K562 (cell line): ENCODE measurements around the gene DEFB113. TPM values are rescaled to one million over a fixed set of nuclear protein-coding genes. Genes with fewer than 3 reads are reported as not detected.
A peak's percentile ranks its signal among the peaks of the same experiment; 100 is the strongest.

ENCODE experiments used
- CHCHD3 ChIP-seq: fragments of 250-450 bp; sonication (Bioruptor Pico); IDR thresholded peaks from 2 replicates; pipeline ENCODE4 v2.1.2; 2022; ENCODE audit warnings: mild to moderate bottlenecking
- EGR1 ChIP-seq: fragments of 450-650 bp; conservative IDR thresholded peaks from 2 replicates; pipeline ENCODE4 v1.6.1; 2017; ENCODE audit warnings: mild to moderate bottlenecking
- FOXA3 ChIP-seq, 2 experiments: fragments of 450-650 bp in 1 of 2; sonication (generic) in 1 of 2; formaldehyde crosslinking; IDR thresholded peaks in 1 of 2; conservative IDR thresholded peaks in 1 of 2; 2 replicates each; pipeline versions ENCODE4 v1.4.0 to v1.8.0; 2020 to 2022; ENCODE audit warnings: mild to moderate bottlenecking in 2 of 2, missing genetic modification reagents in 1 of 2
- FOXP1 ChIP-seq: sonication (generic); formaldehyde crosslinking; IDR thresholded peaks from 2 replicates; pipeline ENCODE4 v1.8.0; 2022; ENCODE audit warnings: mild to moderate bottlenecking, missing genetic modification reagents
- FUS ChIP-seq: fragments of 200-400 bp; formaldehyde crosslinking; optimal IDR thresholded peaks from 2 replicates; pipeline ENCODE3; 2017; ENCODE audit warnings: low read depth, low read length
- HDAC2 ChIP-seq: fragments of 450-650 bp; IDR thresholded peaks from 2 replicates; pipeline ENCODE4 v1.6.1; 2016; ENCODE audit warnings: mild to moderate bottlenecking
- HLTF ChIP-seq: fragments of 450-650 bp; IDR thresholded peaks from 2 replicates; pipeline ENCODE4 v1.6.1; 2016
- HMG20A ChIP-seq: fragments of 450-650 bp; formaldehyde crosslinking; conservative IDR thresholded peaks from 2 replicates; pipeline ENCODE4 v1.4.0; 2020; ENCODE audit warnings: mild to moderate bottlenecking, mixed read lengths
- HSF4 ChIP-seq: fragments of 250-450 bp; sonication (Bioruptor Pico); IDR thresholded peaks from 2 replicates; pipeline ENCODE4 v2.1.2; 2022; ENCODE audit warnings: mild to moderate bottlenecking, moderate library complexity, borderline replicate concordance
- ILF3 ChIP-seq: fragments of 450-650 bp; IDR thresholded peaks from 2 replicates; pipeline ENCODE4 v1.6.1; 2018; ENCODE audit warnings: antibody characterized with exemption, mild to moderate bottlenecking, moderate library complexity, borderline replicate concordance
- MAZ ChIP-seq, 2 experiments: fragments of 450-650 bp in 1 of 2; sonication (generic) in 1 of 2; formaldehyde crosslinking; IDR thresholded peaks in 1 of 2; conservative IDR thresholded peaks in 1 of 2; 2 replicates each; pipeline versions ENCODE4 v1.4.0 to v1.5.0; 2020; ENCODE audit warnings: mild to moderate bottlenecking in 1 of 2, missing genetic modification reagents in 1 of 2
- MEIS2 ChIP-seq: fragments of 450-650 bp; IDR thresholded peaks from 2 replicates; pipeline ENCODE4 v1.6.1; 2014; ENCODE audit warnings: mild to moderate bottlenecking; ENCODE audit not compliant: partially characterized antibody
- NR2C1 ChIP-seq, 2 experiments: fragments of 450-650 bp; IDR thresholded peaks; 2 replicates each; pipeline ENCODE4 v1.6.1; 2017; ENCODE audit warnings: mild to moderate bottlenecking in 2 of 2, antibody characterized with exemption in 1 of 2, inconsistent platforms in 1 of 2, missing compliant biosample characterization in 1 of 2, missing genetic modification characterization in 1 of 2
- NUFIP1 ChIP-seq: fragments of 450-650 bp; IDR thresholded peaks from 2 replicates; pipeline ENCODE4 v1.6.1; 2018; ENCODE audit not compliant: partially characterized antibody
- RBM34 ChIP-seq: fragments of 200-400 bp; formaldehyde crosslinking; IDR thresholded peaks from 2 replicates; pipeline ENCODE4 v1.6.1; 2018; ENCODE audit warnings: low read length, borderline replicate concordance; ENCODE audit not compliant: insufficient read depth
- SIN3A ChIP-seq, 2 experiments: fragments of 150-350 bp in 1 of 2; IDR thresholded peaks; 2 replicates each; pipeline ENCODE4 v1.6.1; 2011 to 2016; ENCODE audit warnings: borderline replicate concordance in 2 of 2, low read depth in 2 of 2, low read length in 2 of 2, mild to moderate bottlenecking in 2 of 2, moderate library complexity in 2 of 2; ENCODE audit not compliant: control insufficient read depth in 1 of 2
- SLC30A9 ChIP-seq: fragments of 250-450 bp; sonication (Bioruptor Pico); IDR thresholded peaks from 2 replicates; pipeline ENCODE4 v1.8.0; 2022; ENCODE audit warnings: mild to moderate bottlenecking, moderate library complexity
- SRSF7 ChIP-seq: fragments of 200-400 bp; formaldehyde crosslinking; optimal IDR thresholded peaks from 2 replicates; pipeline ENCODE3; 2017; ENCODE audit warnings: mild to moderate bottlenecking, low read depth, low read length
- TAF9B ChIP-seq: fragments of 450-650 bp; IDR thresholded peaks from 2 replicates; pipeline ENCODE4 v1.6.1; 2018; ENCODE audit warnings: mild to moderate bottlenecking; ENCODE audit not compliant: partially characterized antibody
- TRIM28 ChIP-seq: fragments of 450-650 bp; IDR thresholded peaks from 2 replicates; pipeline ENCODE4 v1.6.1; 2017
- ZNF395 ChIP-seq: fragments of 200-800 bp; sonication (Bioruptor generic); IDR thresholded peaks from 2 replicates; pipeline ENCODE4 v1.6.1; 2017; ENCODE audit warnings: missing genetic modification characterization, missing compliant biosample characterization
- ZNF408 ChIP-seq: fragments of 250-450 bp; sonication (Bioruptor Pico); IDR thresholded peaks from 2 replicates; pipeline ENCODE4 v1.4.0; 2020; ENCODE audit warnings: low read depth, mild to moderate bottlenecking, moderate library complexity
- ZSCAN32 ChIP-seq: fragments of 450-650 bp; formaldehyde crosslinking; IDR thresholded peaks from 2 replicates; pipeline ENCODE4 v1.4.0; 2020; ENCODE audit warnings: mild to moderate bottlenecking, moderate library complexity
- polyA plus RNA-seq, 8 experiments: library from polyadenylated mRNA; depleted of rRNA in 4 of 8; stranded (reverse) in 5 of 8; unstranded in 3 of 8; fragments of >200 nt; fragmentation: Nextera tagmentation in 2 of 8; fragmentation: Illumina TruSeq in 1 of 8; extraction: Ambion mirVana in 2 of 8; extraction: Trizol in 1 of 8; gene quantifications; 2 replicates each; pipeline versions ENCODE4 v1.2.1 to v1.2.3, GENCODE V29; 2011 to 2014; ENCODE audit warnings: inconsistent platforms in 1 of 8, missing spikeins in 1 of 8
- total RNA-seq, 7 experiments: library from RNA; depleted of rRNA in 6 of 7; stranded (reverse); fragments of >200 nt in 6 of 7; fragmentation: Illumina TruSeq in 2 of 7; extraction: Trizol in 2 of 7; gene quantifications; 2 replicates each; pipeline versions ENCODE4 v1.2.1 to v1.2.3, GENCODE V29; 2011 to 2021; ENCODE audit warnings: low replicate concordance in 1 of 7
- TF ChIP-seq, protein P1 (sequence below): IDR thresholded peaks from 3 replicates; pipeline ENCODE4 v1.6.1; 2011; ENCODE audit warnings: borderline replicate concordance, mild to moderate bottlenecking, moderate library complexity; ENCODE audit not compliant: insufficient read length; ENCODE audit errors: extremely low read depth

Gene DEFB113
- total and polyA plus RNA-seq, 9 of the 15 experiments (the other 6 are each of a cell fraction or from before 2014, with no cell fraction given): not detected

DNA sequence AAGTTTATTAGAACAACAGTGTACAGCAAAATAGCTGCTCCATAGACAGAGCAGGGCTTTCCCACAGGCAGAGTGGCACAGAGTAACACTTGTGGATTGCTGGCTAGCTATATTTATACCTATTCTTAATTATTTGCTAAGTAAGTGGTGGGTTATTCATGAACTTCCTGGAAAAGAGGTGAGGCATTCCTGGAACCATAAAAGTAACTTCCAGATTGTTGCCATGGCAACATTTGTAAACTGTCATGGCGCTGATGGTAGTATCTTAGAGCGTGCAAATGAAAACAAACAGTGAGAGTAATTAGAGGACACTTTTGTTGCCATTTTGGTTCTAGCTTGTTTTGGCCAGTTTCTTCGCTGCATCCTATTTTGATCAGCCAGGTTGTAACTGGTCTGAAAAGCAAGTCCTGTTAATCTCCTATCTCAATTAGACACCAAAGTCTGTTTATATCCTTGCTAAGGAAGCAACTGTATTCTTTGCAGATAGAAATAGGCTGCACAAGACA is 29.4 kb downstream of the DEFB113 start (continued):
- no peak for TF ChIP-seq ZNF395
- no peak for TF ChIP-seq FUS
- TF ChIP-seq ILF3: no peak
- TF ChIP-seq NR2C1 (IDR thresholded peaks at IDR 0.05): peak; percentile 20; the same call in 1 of the 2 replicates
- 0 out of 2 replicates have a peak, but pooled peaks have one; percentile 14 for TF ChIP-seq NR2C1 (tag; IDR thresholded peaks at IDR 0.05)
- no peak for TF ChIP-seq HSF4
- TF ChIP-seq MEIS2: peak; percentile 60
- no peak for TF ChIP-seq SLC30A9 (CRISPR knock-in tag)
- TF ChIP-seq, protein P1, sequence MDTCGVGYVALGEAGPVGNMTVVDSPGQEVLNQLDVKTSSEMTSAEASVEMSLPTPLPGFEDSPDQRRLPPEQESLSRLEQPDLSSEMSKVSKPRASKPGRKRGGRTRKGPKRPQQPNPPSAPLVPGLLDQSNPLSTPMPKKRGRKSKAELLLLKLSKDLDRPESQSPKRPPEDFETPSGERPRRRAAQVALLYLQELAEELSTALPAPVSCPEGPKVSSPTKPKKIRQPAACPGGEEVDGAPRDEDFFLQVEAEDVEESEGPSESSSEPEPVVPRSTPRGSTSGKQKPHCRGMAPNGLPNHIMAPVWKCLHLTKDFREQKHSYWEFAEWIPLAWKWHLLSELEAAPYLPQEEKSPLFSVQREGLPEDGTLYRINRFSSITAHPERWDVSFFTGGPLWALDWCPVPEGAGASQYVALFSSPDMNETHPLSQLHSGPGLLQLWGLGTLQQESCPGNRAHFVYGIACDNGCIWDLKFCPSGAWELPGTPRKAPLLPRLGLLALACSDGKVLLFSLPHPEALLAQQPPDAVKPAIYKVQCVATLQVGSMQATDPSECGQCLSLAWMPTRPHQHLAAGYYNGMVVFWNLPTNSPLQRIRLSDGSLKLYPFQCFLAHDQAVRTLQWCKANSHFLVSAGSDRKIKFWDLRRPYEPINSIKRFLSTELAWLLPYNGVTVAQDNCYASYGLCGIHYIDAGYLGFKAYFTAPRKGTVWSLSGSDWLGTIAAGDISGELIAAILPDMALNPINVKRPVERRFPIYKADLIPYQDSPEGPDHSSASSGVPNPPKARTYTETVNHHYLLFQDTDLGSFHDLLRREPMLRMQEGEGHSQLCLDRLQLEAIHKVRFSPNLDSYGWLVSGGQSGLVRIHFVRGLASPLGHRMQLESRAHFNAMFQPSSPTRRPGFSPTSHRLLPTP: no peak
- no peak for TF ChIP-seq CHCHD3 (CRISPR knock-in tag)
- TF ChIP-seq ZSCAN32 (CRISPR knock-in tag): no peak
- peak; percentile 73; the same call in 1 of the 2 replicates for TF ChIP-seq EGR1
- peak; percentile 70; the same call in 1 of the 2 replicates for TF ChIP-seq FOXP1 (CRISPR knock-in tag)
- TF ChIP-seq FOXA3 (CRISPR knock-in tag; conservative IDR thresholded peaks at IDR 0.05 in 1 of 2, IDR thresholded peaks at IDR 0.05 in 1 of 2): peak; percentile 62 to 69; a peak in 3 of 4 replicates
- TF ChIP-seq HMG20A (CRISPR knock-in tag): no peak
- peak; percentile 86 to 91 for TF ChIP-seq SIN3A (IDR thresholded peaks at IDR 0.05; ENCODE audit: borderline replicate concordance in 2 of 2, control insufficient read depth in 1 of 2, low read depth in 2 of 2, low read length in 2 of 2)
- no peak for TF ChIP-seq HLTF
- TF ChIP-seq NUFIP1: no peak
- no peak for TF ChIP-seq SRSF7
- no peak for TF ChIP-seq TAF9B
- 0 out of 4 replicates have a peak, but pooled peaks of 1 of the 2 experiments have one; percentile 38 for TF ChIP-seq MAZ (CRISPR knock-in tag; conservative IDR thresholded peaks at IDR 0.05 in 1 of 2, IDR thresholded peaks at IDR 0.05 in 1 of 2)
- no peak for TF ChIP-seq ZNF408
- no peak for TF ChIP-seq RBM34
- no peak for TF ChIP-seq TRIM28
- TF ChIP-seq HDAC2: peak; percentile 84
